NCI-H510A treated with DMSO at 0.1 percent for 48 hours (cell line): ENCODE data around the gene RASGRP2.

Source experiments
- DNase-seq: peaks from one replicate; lab custom pipeline; 2025; lab: John Stamatoyannopoulos, UW

RASGRP2 gene

DNA sequence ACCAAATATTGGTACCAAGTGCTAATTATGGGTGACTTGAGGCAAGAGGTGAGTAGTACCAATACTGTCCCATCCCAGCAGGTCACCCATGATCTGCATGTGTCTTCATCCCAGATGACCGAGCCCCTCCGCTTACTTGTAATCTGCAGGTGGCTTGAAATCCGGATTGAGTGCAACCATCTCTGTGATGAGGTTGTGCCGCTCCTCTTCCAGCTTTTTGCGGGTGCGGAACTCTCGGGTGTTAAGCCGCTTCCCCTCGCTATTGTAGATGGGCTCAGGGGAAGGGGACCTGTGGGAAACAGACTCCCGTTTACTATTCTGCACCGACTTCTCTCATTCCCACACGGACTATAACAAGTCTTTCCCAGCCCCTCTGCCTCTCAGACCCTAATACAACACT, 26.2 kb upstream of the RASGRP2 start:
- DNase-seq: no peak

DNA sequence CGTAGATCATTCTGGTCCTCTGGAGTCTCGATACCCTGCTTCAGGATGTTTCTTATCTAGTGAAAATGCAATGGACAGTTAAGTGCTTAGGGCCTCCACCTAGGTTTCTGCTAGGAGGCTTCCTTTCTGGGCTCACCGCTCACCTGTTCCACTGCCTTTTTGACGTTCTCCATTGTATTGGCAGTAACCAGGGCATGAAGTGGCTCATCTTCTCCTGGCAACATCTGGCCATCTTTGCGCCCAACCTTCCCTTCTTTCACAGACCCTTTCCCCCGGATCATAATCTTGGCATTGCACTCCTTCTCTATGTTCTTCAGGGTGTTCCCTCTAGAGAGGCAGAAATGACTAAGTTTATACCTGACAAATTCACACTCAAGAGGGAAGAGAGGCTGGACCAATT, 25.3 kb upstream of the RASGRP2 start:
- no peak for DNase-seq

DNA sequence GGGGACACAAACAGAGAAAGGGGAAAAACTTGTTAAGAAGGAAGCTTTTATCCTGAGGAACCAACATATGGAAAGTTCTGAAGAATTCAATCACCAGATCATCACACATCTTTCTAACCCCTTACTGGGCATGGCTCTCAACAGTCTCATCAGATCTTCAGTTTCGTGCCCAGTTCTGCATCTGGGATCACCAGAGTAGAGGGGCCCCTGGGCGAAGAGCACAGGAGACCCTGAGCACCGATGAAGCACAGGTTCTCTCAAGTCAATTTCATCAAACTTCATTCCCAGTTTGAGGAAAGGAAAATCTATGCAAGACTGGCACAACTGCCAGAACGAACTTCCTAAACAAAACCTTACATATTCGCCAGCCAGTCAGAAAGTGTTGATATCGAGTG, 24.4 kb upstream of the RASGRP2 start:
- DNase-seq: no peak

DNA sequence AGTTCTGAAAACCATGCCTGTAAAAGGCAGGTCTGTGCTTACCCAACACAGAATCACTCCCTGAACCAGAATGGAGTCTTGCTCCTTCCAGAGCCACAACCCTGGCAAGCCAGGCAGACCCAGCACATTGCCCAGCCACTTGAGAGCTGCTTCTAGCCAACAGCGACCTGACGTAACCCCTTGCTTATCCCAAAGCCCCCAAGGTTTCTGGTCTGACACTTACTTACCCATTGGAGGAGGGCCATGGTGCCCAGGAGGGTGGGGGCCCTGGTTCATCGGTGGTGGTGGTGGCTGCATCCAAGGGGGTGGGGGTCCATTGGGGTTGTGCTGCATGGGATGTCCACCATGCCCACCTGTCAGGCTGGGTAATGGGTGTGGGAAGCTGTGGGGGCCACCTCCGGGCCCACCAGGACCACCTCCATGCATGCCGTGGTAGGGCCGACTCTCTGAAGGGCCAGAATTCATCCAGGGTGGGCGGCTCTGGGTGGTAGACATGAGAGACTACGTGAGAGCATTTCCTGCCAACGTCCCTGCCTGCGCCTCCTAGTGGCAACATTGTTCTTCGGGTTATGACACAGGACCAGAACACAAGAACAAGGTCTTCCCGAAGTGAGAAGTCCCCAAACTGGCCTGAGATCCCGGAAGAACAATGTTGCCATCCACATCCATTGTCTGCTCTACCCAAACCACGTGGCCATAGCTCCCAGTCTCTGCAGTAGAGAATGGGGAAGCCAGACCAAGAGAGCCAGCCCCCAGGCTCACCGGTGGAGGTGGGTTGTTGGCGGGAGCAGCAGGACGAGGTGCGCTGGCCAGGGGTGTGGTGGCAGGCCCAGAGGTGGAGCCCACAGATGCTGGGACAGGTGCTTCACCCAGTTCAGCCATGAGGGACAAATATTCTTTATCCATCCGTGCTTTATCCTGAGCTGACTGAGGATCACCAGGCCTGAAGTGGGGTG, 23.7 kb upstream of the RASGRP2 start:
- peak; percentile 55 for DNase-seq

DNA sequence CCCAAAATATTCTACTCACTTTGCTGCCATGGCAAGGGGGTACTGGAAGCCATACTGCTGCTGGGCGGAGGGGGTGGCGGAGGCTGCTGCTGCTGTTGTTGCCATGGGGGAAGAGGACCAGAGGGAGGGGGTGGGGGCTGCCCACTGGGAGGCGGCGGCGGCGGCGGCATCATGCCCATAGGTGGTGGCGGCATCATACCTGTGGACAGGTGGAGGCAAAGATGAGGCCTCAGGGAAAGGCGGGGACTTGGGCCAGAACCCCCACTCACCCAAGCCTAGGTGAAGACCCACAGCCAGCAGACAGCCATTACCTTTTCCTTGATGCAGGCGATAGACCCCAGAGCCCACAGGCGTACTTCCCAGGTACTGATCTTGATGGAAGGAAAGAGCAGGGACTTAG, 22.9 kb upstream of the RASGRP2 start:
- no peak for DNase-seq

DNA sequence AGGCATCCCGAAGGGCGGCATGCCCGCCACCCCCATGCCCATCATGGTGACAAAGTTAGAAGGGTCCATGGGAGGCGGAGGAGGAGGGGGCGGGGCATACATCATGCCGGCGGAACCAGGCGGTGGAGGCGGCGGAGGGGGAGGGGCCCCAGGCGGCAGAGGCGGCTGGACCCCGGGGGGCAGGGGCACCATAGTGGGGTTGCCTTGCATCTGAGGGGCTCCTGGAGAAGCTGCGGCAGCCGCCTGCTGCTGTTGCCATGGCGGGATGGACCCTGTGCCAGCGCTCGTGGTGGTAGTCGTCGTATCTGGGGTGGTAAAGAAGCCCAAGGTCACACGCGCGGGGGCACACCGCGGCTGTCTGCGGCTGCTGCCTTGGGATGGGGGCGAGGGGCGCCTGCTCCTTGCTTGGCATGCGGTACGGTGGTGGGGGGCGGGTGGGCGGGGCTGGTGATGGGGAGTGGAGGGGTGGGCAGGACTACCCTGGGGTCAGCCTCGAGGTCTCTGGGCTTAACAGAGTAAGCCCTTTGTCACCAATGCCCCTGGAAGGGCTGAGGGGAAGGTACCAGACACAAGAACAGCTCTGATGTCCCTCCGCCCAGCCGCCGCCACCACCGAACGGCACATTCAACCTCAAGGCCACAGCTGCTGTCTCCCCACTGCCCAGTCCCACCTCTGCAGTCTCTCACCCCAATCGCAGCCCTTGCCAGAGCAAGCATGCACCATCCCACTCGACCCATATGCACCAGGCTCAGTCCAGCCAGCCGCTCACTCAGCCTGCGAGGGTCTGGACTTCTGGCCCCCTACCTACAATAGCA, 22.1 kb upstream of the RASGRP2 start:
- DNase-seq: no peak

DNA sequence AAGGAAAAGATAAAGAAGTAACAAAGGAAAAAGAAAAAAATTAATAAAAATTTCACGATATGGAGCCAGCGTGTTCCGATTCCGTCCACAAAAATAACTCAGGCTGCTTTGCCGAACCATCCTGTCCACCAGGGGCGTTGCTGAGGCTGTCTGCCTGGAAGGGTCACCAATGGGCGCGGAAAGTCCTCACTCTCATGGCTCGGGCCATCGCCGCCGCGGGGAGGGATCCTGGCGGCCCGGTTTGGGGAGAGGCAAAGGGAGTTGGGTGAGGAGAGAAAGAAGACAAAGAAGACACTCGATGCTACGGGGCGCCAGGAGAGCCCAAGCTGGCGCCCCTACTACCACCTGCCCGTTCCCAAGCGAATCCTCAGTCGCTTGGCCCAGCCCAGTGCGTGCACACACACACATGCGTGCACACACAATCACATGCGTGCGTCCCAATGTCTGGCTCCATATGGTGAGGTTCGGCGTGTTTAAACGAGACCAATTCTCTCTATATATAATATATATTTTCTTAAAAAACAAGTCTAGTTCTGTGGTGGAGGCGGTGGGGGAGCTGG, 21.4 kb upstream of the RASGRP2 start:
- DNase-seq: no peak

DNA sequence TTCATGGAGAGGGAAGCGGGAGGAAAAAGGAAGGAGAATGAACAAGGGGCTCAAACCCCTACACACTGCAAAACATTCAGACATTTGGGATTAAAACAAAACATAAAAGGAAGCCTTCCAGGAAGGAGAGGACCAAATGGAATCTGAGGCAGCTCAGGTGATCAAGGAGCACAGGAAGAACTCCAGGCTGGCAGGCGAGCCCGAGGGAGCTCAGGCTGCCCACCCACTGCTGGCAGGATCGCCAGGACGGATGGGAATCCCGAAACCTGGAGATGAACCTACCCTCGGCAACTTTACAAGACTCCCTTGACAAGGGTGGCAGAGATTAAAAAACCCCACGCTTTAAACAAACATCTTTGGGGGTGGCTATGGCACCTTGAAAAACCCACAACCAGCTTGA, 20.8 kb upstream of the RASGRP2 start:
- no peak for DNase-seq

DNA sequence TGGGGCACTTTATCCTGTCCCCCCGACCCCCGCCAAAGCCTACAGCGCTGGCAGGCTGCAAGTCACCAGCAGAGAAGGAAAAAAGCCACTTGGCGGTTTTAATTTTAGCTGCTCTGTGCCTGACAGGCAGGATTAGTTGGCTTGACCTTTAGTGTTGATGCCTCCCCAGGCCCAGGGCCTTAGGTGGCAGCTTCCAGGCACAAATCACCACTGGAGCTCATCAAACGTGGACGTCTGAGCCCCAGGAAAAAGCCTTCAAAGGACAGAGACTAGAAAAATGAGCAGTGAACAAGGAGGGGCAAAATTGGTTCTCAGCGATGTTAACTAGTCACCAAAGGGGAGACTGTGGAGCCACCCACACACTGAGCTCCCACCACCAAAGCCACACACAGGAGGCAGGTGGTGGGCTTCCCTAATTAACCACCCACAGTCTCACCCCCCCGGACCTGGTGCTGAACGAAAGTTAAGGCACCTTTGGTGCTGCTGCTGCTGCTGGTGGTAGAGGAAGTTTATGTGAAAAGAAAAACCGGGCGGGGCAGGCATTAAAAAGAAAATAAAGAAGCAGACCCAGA, 20.2 kb upstream of the RASGRP2 start:
- no peak for DNase-seq

DNA sequence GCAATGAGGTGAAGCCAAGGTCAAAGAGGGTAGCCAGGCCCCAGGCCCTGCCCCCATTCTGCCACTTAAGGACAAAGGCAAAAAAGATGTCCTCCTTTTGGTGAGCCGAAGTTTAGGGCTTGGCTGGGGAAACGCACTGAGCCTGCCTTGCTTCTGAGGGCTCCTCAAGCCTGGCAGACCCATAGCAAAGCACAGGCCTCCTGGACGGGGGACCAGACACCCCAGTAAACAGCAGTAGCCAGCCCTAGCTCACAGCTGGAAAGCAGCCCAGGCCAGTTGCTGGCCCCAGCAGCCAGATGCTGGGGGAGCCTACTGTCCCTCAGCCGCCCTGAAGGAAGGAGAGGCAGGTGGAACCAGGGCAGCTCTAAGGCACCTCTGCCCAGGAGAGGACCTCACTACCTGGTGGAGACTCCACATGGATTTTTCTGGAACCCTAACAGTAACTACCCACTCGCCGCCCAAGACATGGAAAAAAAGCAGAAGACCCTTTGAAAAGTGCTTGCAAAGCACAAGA, 19.6 kb upstream of the RASGRP2 start:
- DNase-seq: no peak

DNA sequence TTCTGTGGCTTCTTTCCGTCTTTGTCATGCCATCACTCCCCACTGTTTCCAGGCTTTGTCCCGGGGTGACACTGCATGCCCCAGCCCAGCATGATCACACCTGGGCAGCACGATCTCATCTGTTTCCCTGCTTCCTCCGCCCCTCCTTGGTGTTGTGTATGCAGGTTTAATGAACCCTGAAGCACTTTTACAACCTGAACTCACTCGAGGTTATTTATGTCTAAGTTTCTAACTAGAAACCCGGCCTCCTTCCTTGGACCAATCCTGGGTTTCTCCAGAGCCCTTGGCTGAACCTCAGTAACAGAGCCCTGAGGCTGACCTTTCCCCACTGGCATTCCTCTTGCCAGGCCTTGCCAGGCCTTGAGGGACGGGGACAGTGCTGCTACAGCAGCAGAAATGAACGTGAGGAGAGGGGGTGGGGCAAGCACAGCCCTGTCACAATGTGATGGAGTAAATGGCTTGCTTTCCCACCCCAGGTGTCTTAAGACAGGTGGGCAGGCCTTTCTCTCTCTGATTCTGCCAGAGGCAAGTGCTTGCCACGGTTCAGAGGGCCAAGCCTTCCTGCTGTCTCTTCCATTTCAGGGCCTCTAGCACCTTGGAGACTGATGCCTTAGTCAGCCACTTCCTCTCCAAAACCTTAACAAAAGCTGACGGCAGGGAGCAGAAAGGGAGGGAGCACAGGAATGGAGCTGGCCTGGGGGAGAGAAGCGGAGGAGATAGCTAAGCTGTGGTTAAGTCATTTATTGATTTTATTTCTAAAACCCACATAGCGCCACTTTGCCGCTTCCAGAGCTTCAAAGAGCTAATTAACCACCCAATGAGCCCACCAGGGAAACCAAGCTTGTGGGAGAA, 19.0 kb upstream of the RASGRP2 start:
- DNase-seq: no peak

DNA sequence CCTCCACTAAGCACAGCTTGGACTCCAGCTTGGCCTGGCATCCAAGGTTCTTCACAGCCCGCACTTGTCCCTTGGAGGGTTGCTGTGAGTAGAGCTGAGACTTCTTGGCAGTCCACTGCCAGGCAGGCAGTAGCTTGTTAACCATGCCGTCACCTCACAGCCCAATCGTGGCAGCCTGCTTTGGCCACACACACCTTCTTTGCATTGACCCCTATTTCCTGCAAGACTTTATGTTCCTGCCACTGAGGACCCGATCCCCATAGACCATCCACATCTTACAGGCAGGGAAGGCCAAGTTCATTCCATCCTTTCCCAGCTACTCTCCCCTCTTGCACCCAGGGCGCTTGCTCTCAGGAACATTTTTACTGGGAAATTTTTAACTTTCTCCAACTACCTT, 18.3 kb upstream of the RASGRP2 start:
- DNase-seq: no peak

DNA sequence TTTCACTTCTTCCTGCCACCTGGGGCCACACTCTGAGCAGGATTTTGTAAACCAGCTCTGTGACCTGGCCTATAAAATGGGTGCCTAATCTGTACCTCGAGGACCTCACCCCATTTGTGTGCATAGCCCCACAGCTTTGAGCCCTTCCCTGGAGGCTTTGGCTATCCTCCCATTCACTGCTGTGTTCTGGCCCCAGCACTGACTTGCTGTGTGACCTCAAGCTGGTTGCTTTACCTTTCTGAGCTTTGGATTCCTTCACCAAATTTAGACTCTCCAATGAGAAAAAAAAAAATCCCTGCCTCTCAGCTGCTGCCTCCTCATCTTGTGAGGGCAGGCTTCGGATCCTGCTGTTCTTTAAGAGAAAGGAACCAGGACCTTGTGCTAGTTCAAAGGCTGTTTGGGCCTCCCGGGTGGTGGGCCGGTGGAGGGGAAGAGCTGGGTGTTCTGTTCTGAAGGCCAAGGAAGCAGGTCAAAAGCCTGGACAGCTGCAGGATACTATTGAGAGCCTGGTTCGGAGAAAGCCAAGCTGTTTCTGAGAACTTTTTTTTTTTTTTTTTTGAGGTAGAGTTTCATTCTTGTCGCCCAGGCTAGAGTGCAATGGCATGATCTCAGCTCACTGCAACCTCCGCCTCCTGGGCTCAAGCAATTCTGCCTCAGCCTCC, 16.9 kb upstream of the RASGRP2 start:
- no peak for DNase-seq

DNA sequence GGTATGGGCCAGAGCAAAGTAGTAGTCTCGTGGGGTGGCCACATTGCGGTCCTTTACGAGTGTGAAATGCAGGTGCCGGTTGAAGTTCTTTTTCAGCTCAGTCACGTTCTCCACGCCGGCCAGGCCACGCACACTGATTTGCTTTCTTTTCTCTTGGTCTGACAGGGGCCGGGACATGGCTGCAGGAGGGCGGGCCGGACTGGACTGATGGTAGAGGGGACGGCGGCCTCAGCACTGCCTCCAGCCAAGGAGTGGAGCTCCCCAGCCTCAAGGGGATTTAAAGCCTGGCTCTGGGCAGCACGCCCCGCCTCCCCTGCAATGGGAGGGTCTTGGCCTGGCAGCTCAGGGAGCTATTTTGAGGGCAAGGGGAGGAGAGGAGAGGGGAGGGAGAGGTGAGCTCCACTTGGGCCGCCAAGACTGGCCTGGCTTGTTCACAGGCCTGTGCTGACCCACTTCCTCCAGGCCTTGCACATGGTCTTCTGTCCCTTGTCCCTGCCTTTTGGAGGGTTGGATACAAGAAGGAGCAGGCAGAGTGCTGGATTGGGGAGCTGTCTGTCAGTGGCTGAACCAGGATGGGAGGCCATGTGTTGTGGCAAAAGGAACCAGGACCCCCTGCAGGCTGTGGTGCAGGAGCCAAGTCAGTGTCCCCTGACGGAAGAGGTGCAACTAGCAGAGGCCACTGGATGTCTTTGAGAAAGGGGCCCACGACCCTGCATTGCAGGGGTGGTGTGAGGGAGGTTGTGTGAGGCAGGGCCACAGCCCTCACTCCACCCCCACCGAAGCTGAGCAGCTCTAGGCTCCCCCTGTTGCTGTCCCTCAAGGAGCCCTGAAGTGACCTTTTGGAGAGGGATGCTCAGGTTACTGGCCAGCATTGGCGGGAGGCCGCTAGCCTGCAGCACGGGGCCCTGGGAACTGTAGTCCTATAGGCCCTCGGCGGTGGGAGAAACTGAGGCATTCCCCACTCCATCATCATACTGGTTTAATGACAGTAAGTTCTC, 16.1 kb upstream of the RASGRP2 start, which contains the start of gene PYGM:
PYGM (minus strand) TSS at position 253 of the 998 bp plus-strand sequence; CDS start at position 177, 76 bp downstream.
- no peak for DNase-seq

DNA sequence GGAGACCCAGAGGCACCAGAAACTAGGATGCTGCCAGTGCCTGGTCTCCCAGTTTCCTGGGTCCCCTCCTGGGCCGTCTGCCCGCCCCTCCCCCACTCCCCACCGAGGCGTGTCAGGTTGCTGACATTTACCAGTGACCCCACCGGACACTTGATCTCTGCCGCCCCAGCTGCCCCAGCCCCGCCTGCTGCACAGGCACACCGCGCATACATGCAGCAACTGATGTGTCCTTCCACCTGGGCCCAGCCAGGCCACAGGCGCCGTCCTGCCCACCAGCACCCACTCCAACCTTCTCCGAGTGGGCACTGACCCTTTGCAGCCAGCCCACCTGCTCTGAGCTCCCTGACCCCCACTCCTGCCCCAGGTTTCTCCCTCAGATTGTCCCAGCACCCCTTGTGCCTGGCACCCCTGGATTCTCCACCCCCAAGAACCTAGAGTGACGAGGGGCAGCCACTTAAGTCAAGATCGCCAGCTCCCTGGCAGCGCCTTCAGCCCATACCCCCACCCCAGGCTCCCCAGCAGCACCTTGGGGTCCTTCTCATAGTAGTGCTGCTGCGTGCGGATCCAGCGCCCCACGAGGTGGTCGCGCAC, 15.3 kb upstream of the RASGRP2 start:
- DNase-seq: no peak

DNA sequence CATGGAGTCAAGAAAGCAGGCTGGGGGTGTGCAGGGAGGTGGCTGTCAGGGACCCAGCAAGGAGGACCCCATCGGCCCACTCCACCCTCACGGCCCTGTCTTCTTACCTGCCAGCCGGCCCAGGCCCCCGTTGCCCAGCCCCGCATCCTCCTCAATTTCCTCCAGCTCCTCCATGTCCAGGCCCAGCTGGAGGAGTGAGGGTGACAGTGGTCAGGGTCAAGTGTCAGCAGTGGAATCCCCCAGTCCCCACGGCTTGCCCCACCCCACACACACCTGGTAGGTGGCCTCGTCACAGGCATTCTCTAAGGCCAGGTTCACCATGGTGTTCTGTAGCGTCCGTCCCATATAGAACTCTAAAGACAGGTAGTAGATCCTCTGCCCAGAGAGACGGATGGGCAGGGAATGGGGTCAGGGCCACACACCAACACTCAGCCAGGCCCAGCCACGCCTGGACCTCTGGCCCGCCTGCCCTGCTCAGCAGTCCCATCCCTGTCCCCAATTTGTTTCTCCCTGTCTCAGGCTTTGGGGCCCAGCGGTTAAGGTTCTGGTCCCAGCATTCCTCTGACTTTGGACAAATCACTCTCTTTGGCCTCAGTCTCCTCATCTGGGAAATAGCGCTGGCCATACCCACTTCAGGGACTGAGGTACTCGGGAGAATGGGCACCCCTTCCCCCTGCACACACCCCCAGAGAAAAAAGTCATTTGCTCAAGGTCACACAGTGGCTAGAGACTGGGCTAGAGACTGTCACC, 14.6 kb upstream of the RASGRP2 start:
- no peak for DNase-seq

DNA sequence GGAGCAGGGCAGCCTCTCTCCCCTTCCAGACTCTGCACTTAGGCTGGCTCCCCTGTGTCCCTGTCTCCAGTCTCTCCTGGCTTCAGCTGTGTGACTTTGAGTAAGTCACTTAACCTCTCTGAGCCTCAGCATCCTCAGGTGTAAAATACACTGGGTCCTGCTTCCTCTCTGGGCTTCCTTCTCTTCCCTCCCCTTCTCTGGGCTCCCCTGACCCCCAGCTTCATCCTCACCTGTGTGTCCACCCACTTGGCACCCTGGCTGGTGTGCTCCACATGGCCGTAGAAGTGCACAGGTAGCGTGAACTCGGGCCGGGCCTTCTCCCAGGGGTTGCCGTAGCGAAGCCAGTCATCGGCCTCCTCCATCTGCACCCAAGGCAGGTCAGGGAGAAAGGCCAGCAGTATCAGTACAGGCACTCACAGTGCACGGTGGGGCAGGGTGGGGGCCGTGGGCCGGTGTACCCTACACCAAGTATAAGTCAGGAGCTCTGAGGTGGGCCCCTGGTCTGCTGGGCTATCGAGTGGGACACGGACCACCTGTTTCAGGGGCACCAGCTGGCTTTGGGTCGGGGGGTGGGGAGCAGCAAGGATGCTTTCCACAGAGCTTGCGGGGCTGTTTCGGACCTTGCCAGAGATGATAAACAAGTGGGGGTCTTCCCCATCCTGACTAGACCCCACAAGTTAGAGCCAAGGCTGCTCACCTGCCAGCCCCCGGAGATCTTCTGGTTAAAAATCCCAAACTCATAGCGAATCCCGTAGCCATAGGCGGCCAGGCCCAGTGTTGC, 13.8 kb upstream of the RASGRP2 start:
- DNase-seq: no peak
